Stimulated activated CD8-positive, alpha-beta memory T cell treated with anti-CD3 and anti-CD28 coated beads, Interleukin-12 subunit alpha, Interleukin-12 subunit beta, amount 100 ng/mL, for 24 hours (primary cell): Measurements from ENCODE around the gene VEPH1.

Experiments used
- DNase-seq: peaks from one replicate; pipeline ENCODE4 v3.0.0-alpha.2; 2020; ENCODE audit errors: extremely low read depth

Gene VEPH1

GRCh38 chr3:157305392-157305791, 197.8 kb downstream of the VEPH1 start:
- no peak for DNase-seq

GRCh38 chr3:157301755-157302154, 201.5 kb downstream of the VEPH1 start:
- DNase-seq, result no peak

GRCh38 chr3:157300981-157301663, 202.1 kb downstream of the VEPH1 start:
- DNase-seq, result no peak

DNA sequence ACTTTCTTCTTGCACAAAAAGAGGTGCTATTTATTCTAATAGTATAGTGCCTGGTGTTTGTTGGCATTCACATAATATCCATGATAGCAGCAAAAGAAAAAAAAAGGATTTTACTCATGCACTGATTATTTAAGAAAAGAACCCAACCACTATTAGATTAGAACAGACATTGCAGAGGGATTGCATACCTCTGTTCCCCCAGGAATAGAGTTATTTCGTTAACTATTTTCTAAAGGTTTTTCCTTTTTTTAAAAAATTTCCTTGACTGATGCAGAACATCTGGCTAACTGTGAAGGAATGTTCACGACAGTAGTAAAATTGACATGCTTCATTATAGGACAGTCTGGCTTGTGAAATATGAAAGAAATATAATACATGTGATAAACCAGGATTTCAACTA, 203.1 kb downstream of the VEPH1 start:
- DNase-seq, result no peak

- DNase-seq, result no peak
Observed at GRCh38 chr3:157297328-157297915, 205.8 kb downstream of the VEPH1 start.

GRCh38 chr3:157294953-157295352, 208.3 kb downstream of the VEPH1 start:
- DNase-seq, result no peak

- no peak for DNase-seq
Observed at GRCh38 chr3:157294491-157294890, 208.7 kb downstream of the VEPH1 start.

- no peak for DNase-seq
Observed at GRCh38 chr3:157290766-157291165, 212.4 kb downstream of the VEPH1 start.

- no peak for DNase-seq
Observed at GRCh38 chr3:157285966-157286365, 217.2 kb downstream of the VEPH1 start.

DNA sequence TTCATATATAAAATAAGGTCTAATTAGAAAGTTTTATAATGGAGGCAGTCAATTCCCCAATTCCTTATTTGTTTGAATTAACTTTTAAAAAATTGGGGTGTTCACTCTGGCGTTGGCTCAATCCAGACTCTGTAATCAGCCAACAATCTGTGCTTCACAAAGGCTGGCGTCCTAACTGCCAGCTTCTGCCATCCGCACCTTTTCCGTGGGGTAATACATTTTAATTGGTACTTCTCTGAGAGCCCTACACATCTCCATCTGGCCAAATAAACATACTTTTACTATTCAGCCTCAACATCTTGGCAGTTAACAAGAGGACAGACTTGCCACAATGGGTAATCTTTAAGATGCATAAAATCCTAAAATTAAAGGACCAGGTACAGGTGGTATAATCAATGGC, 218.1 kb downstream of the VEPH1 start:
- DNase-seq, result no peak

DNA sequence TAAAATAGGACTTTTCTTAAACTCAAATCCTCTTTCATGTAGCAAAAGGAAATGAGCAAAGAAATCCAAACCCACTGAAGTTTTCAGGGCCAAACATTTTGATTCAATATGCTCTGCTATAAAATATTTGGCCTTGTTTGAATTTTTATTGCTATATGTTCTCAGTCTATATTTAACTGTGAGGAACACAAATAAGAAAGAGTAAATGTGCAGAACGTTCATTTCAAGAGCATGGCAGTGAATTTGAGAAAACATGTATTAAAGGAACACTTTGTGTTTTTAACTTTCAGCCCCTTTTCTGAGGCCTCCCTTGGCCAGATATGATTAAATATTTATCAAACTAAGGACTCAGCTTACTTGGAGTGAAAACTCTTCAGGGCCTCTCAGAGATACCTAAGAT, 218.5 kb downstream of the VEPH1 start:
- DNase-seq, result no peak

- no peak for DNase-seq
Observed at GRCh38 chr3:157282261-157283191, 220.7 kb downstream of the VEPH1 start.

- no peak for DNase-seq
Observed at GRCh38 chr3:157280786-157281185, 222.4 kb downstream of the VEPH1 start.

DNA sequence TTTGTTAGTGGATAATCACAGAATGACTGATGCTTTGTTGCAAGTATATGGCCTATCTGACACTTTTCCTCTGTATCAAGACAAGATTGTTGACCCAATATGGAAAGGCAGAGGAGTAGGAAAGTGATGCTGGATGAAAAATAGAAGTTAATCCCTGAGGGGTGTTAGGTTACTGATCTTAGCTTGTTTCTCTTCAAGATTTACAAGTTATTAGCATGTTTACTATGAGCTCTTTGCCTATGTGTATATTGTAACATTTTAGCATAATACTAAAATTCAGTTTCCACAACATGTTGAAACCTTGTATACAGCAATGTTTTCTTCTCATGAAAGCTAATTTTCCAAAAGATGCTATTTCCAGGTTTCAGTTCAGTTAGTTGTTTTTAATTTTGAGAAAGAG, 222.9 kb downstream of the VEPH1 start:
- DNase-seq, result no peak

- no peak for DNase-seq
Observed at GRCh38 chr3:157279237-157279636, 224.0 kb downstream of the VEPH1 start.

- no peak for DNase-seq
Observed at GRCh38 chr3:157276801-157277200, 226.4 kb downstream of the VEPH1 start.

DNA sequence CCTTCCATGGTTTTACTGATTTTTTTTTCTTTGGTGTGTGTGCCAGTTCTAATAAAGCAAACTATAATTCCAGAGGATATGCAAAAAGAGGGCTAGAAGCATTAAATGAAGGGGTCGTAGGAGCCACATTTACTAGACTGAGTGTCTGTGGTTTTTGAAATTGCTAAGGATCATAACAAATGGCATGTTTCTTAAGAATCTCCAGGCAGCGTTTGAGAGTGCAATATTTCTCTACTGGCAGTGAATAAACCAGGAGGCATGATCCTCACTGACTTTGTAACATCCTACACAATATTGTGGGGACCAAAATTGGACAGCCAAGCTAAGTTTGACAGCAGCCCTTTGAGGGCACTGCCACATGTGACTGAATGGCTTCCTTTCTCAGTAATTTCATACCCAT, 227.4 kb downstream of the VEPH1 start:
- no peak for DNase-seq

DNA sequence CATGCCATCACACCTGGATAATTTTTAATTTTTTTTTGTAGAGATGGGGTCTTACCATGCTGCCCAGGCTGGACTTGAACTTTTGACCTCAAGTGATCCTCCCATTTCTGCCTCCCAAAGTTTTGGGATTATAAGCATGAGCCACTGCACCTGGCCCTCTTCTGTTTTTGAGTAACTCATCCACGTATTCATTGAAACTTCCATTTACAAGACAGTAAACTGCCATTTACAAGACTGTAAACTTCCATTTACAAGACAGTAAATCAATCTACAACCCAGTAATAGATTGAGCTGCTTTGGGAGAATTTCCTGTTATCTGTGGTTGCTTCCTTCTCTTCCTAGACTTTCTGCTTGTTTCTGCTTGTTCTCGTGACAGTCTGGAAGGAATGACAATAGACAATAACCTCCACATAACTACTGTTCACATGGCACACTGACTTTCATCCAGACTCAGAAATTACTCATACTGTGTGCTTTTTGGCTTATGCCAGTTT, 228.5 kb downstream of the VEPH1 start:
- no peak for DNase-seq

DNA sequence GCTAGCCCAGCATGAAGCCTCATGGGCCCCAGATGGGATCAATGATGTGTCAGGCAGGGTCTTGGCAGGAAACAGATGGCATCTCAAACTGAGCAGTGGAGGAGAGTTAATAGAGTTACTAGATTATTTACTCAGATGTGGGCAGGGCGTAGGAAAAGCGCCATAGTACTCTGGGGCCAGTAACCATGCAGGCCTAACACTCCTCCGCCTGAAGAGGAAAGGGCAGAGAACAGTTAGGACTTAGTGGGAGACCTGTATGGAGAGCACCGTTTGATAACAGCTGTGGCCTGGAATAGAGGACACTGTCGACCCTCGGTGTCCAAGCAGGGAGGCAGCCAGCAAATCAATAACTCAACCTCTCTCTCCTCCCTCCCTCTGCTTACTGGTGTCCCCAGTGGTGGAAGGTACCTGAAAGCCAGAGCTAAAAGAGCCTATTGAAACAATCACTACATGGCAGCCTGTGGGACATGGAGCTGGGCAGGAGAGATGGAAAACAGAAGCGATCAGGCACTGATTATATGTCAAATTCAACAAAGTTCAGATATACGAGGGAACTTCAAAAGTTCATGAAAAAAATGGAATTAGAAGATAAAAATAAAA, 231.8 kb downstream of the VEPH1 start:
- no peak for DNase-seq

- DNase-seq, result no peak
Observed at GRCh38 chr3:157268026-157268425, 235.2 kb downstream of the VEPH1 start.

DNA sequence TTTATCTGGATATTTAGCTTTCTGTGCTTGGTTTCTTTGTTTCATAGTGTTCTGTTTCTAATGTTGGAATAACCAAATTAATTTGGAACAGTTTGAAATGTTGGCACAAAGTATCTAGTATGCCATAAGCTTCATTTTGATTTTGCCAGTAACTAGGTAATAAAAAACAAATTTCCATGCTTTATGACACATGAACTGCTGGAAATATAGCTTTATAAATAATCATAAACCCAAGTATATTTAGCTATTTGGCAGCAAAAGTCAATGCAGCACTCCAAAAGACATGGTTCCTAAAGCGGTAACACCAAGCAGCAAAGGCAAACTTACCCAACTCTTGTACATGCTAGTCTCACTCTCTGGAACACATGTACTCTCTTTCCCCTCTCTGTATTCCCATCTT, 237.3 kb downstream of the VEPH1 start:
- no peak for DNase-seq

GRCh38 chr3:157263027-157263426, 240.2 kb downstream of the VEPH1 start:
- DNase-seq, result no peak
